Measurements from ENCODE around the gene THTPA.

THTPA gene

GRCh38 chr14:23556700-23557440, 799 bp downstream of the THTPA start:
- no peak overlapping the region for H3K27ac ChIP-seq (ENCODE audit: low read depth, low read length)
- peak overlapping the region; percentile 80 for H2AFZ ChIP-seq (ENCODE audit: low read length, unreplicated experiment)
- 0 out of 2 replicates have a peak, but pooled peaks cover 4% of the 10 kb centered on the region for H3K36me3 ChIP-seq (ENCODE audit: insufficient read depth, low read length)
- no peaks in the 10 kb centered on the region for H3K27me3 ChIP-seq (ENCODE audit: insufficient read depth, low read length)
- H3K4me3 ChIP-seq (ENCODE audit: low read depth, low read length) = peak overlapping the region; percentile 91
- H3K4me1 ChIP-seq (ENCODE audit: control insufficient read depth, insufficient read depth, low read length, unreplicated experiment) = peaks cover 12% of the 10 kb centered on the region
- peaks cover 23% of the 10 kb centered on the region for H3K79me2 ChIP-seq (ENCODE audit: control insufficient read depth, insufficient read depth, low read length, unreplicated experiment)

- 0 out of 2 replicates have a peak, but pooled peaks cover 4% of the 10 kb centered on the region for H3K36me3 ChIP-seq (ENCODE audit: insufficient read depth, low read length)
- peaks cover 23% of the 10 kb centered on the region for H3K79me2 ChIP-seq (ENCODE audit: control insufficient read depth, insufficient read depth, low read length, unreplicated experiment)
- peaks cover 12% of the 10 kb centered on the region for H3K4me1 ChIP-seq (ENCODE audit: control insufficient read depth, insufficient read depth, low read length, unreplicated experiment)
- H2AFZ ChIP-seq (ENCODE audit: low read length, unreplicated experiment) = no peak overlapping the region
- no peak overlapping the region for H3K27ac ChIP-seq (ENCODE audit: low read depth, low read length)
- H3K27me3 ChIP-seq (ENCODE audit: insufficient read depth, low read length) = no peaks in the 10 kb centered on the region
- peak overlapping the region; percentile 91 for H3K4me3 ChIP-seq (ENCODE audit: low read depth, low read length)
Measured at GRCh38 chr14:23557521-23557920, 1.4 kb downstream of the THTPA start.

GRCh38 chr14:23557946-23558345, 1.9 kb downstream of the THTPA start:
- no peak overlapping the region for H3K27ac ChIP-seq (ENCODE audit: low read depth, low read length)
- H3K36me3 ChIP-seq (ENCODE audit: insufficient read depth, low read length) = 0 out of 2 replicates have a peak, but pooled peaks cover 4% of the 10 kb centered on the region
- H3K27me3 ChIP-seq (ENCODE audit: insufficient read depth, low read length) = no peaks in the 10 kb centered on the region
- peaks cover 12% of the 10 kb centered on the region for H3K4me1 ChIP-seq (ENCODE audit: control insufficient read depth, insufficient read depth, low read length, unreplicated experiment)
- no peak overlapping the region for H2AFZ ChIP-seq (ENCODE audit: low read length, unreplicated experiment)
- peaks cover 23% of the 10 kb centered on the region for H3K79me2 ChIP-seq (ENCODE audit: control insufficient read depth, insufficient read depth, low read length, unreplicated experiment)
- H3K4me3 ChIP-seq (ENCODE audit: low read depth, low read length) = peak overlapping the region; percentile 91

GRCh38 chr14:23558346-23559009, 2.4 kb downstream of the THTPA start:
- Histone ChIP-seq H3K4me1 (ENCODE audit: control insufficient read depth, insufficient read depth, low read length, unreplicated experiment) (peaks cover 12% of the 10 kb centered on the region), H2AFZ (ENCODE audit: low read length, unreplicated experiment) (no peak overlapping the region), H3K4me3 (ENCODE audit: low read depth, low read length) (peak overlapping the region; percentile 91; the same call in 1 of the 2 replicates), H3K79me2 (ENCODE audit: control insufficient read depth, insufficient read depth, low read length, unreplicated experiment) (peaks cover 23% of the 10 kb centered on the region), H3K36me3 (ENCODE audit: insufficient read depth, low read length) (0 out of 2 replicates have a peak, but pooled peaks cover 4% of the 10 kb centered on the region), H3K27me3 (ENCODE audit: insufficient read depth, low read length) (no peaks in the 10 kb centered on the region), H3K27ac (ENCODE audit: low read depth, low read length) (no peak overlapping the region)

GRCh38 chr14:23559010-23559925, 3.2 kb downstream of the THTPA start:
- Histone ChIP-seq H3K27ac (ENCODE audit: low read depth, low read length) (no peak overlapping the region), H3K4me3 (ENCODE audit: low read depth, low read length) (no peak overlapping the region), H2AFZ (ENCODE audit: low read length, unreplicated experiment) (no peak overlapping the region), H3K27me3 (ENCODE audit: insufficient read depth, low read length) (no peaks in the 10 kb centered on the region), H3K79me2 (ENCODE audit: control insufficient read depth, insufficient read depth, low read length, unreplicated experiment) (peaks cover 23% of the 10 kb centered on the region), H3K36me3 (ENCODE audit: insufficient read depth, low read length) (0 out of 2 replicates have a peak, but pooled peaks cover 4% of the 10 kb centered on the region), H3K4me1 (ENCODE audit: control insufficient read depth, insufficient read depth, low read length, unreplicated experiment) (peaks cover 12% of the 10 kb centered on the region)

GRCh38 chr14:23559926-23560520, 4.0 kb downstream of the THTPA start:
- Histone ChIP-seq H3K27ac (ENCODE audit: low read depth, low read length) (no peak overlapping the region), H3K4me1 (ENCODE audit: control insufficient read depth, insufficient read depth, low read length, unreplicated experiment) (peaks cover 12% of the 10 kb centered on the region), H3K4me3 (ENCODE audit: low read depth, low read length) (no peak overlapping the region), H3K36me3 (ENCODE audit: insufficient read depth, low read length) (0 out of 2 replicates have a peak, but pooled peaks cover 4% of the 10 kb centered on the region), H3K27me3 (ENCODE audit: insufficient read depth, low read length) (no peaks in the 10 kb centered on the region), H3K79me2 (ENCODE audit: control insufficient read depth, insufficient read depth, low read length, unreplicated experiment) (peaks cover 23% of the 10 kb centered on the region), H2AFZ (ENCODE audit: low read length, unreplicated experiment) (no peak overlapping the region)

- Histone ChIP-seq H3K4me3 (ENCODE audit: low read depth, low read length) (no peak overlapping the region), H3K79me2 (ENCODE audit: control insufficient read depth, insufficient read depth, low read length, unreplicated experiment) (peaks cover 22% of the 10 kb centered on the region), H3K27me3 (ENCODE audit: insufficient read depth, low read length) (no peaks in the 10 kb centered on the region), H3K27ac (ENCODE audit: low read depth, low read length) (no peak overlapping the region), H3K4me1 (ENCODE audit: control insufficient read depth, insufficient read depth, low read length, unreplicated experiment) (peaks cover 12% of the 10 kb centered on the region), H2AFZ (ENCODE audit: low read length, unreplicated experiment) (no peak overlapping the region), H3K36me3 (ENCODE audit: insufficient read depth, low read length) (0 out of 2 replicates have a peak, but pooled peaks cover 4% of the 10 kb centered on the region)
Measured at GRCh38 chr14:23561259-23561658, 5.2 kb downstream of the THTPA start.

GRCh38 chr14:23561873-23562821, 6.1 kb downstream of the THTPA start:
- H2AFZ ChIP-seq (ENCODE audit: low read length, unreplicated experiment) = no peak overlapping the region
- peaks cover 12% of the 10 kb centered on the region for H3K4me1 ChIP-seq (ENCODE audit: control insufficient read depth, insufficient read depth, low read length, unreplicated experiment)
- peaks cover 13% of the 10 kb centered on the region for H3K79me2 ChIP-seq (ENCODE audit: control insufficient read depth, insufficient read depth, low read length, unreplicated experiment)
- H3K27me3 ChIP-seq (ENCODE audit: insufficient read depth, low read length) = no peaks in the 10 kb centered on the region
- H3K27ac ChIP-seq (ENCODE audit: low read depth, low read length) = no peak overlapping the region
- 0 out of 2 replicates have a peak, but pooled peaks cover 4% of the 10 kb centered on the region for H3K36me3 ChIP-seq (ENCODE audit: insufficient read depth, low read length)
- no peak overlapping the region for H3K4me3 ChIP-seq (ENCODE audit: low read depth, low read length)

- Histone ChIP-seq H3K27me3 (ENCODE audit: insufficient read depth, low read length) (no peaks in the 10 kb centered on the region), H3K27ac (ENCODE audit: low read depth, low read length) (no peak overlapping the region), H3K4me1 (ENCODE audit: control insufficient read depth, insufficient read depth, low read length, unreplicated experiment) (peaks cover 8% of the 10 kb centered on the region), H3K36me3 (ENCODE audit: insufficient read depth, low read length) (0 out of 2 replicates have a peak, but pooled peaks cover 4% of the 10 kb centered on the region), H3K4me3 (ENCODE audit: low read depth, low read length) (no peak overlapping the region), H3K79me2 (ENCODE audit: control insufficient read depth, insufficient read depth, low read length, unreplicated experiment) (peaks cover 5% of the 10 kb centered on the region), H2AFZ (ENCODE audit: low read length, unreplicated experiment) (no peak overlapping the region)
Measured at GRCh38 chr14:23562822-23563472, 6.9 kb downstream of the THTPA start.

Data from ACC112 (cell line).